ENCODE measurements around the gene MYT1.

MYT1 gene

DNA sequence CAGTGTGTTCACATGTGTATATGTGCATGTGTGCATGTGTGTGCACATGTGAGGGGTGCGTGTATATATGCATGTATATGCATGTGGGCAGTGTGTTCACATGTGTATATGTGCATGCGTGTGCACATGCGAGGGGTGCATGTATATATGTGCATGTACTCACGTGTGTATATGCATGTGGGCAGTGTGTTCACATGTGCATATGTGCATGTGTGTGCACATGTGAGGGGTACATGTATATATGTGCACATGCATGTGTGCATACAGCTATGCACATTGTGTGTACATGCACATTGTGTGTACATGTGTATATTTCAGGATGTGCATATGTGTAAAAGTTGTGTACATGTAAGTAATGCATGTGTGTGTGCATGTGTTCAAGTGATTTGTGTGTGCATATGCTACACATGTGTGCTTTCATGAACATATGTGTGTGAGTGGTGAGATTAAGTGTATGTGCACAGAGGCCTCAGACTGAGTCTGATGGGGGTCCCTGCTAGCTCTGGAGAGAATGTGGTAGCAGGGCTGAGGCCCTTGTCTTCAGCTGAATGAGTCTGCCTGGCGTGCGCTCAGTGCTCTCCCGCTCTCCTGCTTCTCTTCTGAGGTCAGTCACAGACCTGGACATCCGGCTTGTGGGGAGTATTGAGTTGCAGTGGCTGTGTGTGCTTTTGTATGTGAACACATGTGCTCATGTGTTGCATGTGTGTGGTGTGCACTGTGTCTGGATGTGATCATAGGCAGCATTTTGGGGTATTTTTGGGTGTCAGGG, 19.9 kb upstream of the MYT1 start:
- ChIA-PET POLR2A (no interaction called here), CTCF (no interaction called here)
- TF ChIP-seq, protein P1, sequence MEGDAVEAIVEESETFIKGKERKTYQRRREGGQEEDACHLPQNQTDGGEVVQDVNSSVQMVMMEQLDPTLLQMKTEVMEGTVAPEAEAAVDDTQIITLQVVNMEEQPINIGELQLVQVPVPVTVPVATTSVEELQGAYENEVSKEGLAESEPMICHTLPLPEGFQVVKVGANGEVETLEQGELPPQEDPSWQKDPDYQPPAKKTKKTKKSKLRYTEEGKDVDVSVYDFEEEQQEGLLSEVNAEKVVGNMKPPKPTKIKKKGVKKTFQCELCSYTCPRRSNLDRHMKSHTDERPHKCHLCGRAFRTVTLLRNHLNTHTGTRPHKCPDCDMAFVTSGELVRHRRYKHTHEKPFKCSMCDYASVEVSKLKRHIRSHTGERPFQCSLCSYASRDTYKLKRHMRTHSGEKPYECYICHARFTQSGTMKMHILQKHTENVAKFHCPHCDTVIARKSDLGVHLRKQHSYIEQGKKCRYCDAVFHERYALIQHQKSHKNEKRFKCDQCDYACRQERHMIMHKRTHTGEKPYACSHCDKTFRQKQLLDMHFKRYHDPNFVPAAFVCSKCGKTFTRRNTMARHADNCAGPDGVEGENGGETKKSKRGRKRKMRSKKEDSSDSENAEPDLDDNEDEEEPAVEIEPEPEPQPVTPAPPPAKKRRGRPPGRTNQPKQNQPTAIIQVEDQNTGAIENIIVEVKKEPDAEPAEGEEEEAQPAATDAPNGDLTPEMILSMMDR (IDR thresholded peaks at IDR 0.05; ENCODE audit: insufficient read depth, low read length, missing control alignments), result no peak
- DNase-seq (ENCODE audit: low read depth, low spot score), result no peak
- H3K4me3 ChIP-seq (ENCODE audit: low read depth, low read length), result no peak overlapping the region

DNA sequence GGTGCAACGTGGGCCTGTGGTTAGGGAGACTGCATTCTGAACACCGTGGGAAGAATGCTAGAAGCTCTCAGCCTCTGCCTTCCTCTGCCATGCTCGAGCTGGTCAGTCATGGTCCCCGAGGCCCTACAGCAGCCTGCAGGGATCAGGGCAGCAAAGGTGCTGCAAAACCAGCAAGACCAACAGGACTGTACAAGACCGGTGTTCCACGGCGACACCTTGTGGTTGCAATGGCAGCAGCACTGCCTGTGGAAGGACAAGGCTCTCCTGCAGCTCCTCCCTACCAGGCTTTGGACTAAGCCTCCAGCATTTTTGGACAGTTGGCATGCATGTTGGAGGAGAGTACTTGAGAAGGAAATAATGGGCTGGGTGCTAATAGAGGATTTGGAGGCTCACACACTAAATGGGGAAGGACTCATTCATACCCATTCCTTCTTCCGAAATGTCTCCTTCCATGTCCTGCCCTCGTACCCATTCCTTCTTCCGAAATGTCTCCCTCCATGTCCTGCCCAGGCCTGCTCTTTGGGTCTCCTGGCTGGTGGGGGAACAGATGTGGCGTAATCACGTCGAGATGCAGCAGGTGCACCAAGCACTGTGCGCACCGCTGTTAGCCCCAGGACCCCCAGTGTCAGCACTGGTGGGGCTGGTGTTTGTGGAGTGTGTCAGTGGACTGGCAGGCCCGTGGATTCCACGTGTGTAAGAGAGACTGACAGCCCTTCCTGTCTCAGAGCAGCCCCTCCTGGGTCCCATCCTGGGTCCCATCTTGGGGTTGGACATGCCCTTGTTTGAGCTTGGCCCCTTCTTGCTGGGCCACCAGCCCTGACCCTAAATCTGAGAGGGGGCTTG, 18.6 kb upstream of the MYT1 start:
- TF ChIP-seq, protein P1 (IDR thresholded peaks at IDR 0.05; ENCODE audit: insufficient read depth, low read length, missing control alignments), result no peak
- no peak for DNase-seq (ENCODE audit: low read depth, low spot score)
- no peak overlapping the region for H3K4me3 ChIP-seq (ENCODE audit: low read depth, low read length)
- ChIA-PET CTCF (no interaction called here), POLR2A (no interaction called here)

DNA sequence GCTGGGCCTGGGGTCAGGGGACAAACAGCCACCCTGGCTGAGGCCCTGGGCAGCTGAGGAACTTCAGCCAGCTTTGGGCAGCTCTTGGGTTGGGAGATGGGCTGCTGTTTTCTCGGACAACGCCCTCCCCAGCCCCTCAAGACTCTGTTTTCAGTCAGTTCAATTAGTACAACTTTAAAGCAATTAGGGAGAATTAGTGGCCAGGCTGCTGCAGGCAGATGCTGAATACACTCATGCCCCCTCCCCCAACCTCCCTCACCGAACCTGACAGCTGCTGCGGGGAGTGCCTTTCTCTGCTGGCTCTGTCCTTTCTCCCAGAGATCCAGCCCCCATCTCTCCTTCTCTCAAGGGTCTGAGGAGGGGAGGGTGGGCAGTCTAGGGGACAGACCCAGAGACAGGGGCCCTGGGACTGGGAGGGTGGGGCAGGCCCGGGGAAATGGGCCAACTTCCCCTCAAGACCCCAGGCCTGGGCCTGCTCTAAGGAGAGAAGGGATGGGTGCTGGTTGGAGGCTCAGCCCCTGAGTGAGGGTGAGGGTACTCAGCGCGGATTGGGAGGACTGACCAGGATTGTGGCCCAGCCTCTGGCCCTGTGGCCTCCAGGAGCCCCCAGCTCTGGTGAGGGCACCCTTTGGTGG, 17.8 kb upstream of the MYT1 start:
- H3K4me3 ChIP-seq (ENCODE audit: low read depth, low read length), result no peak overlapping the region
- ChIA-PET POLR2A (no interaction called here), CTCF (no interaction called here)
- DNase-seq (ENCODE audit: low read depth, low spot score), result no peak
- TF ChIP-seq, protein P1 (IDR thresholded peaks at IDR 0.05; ENCODE audit: insufficient read depth, low read length, missing control alignments), result no peak

DNA sequence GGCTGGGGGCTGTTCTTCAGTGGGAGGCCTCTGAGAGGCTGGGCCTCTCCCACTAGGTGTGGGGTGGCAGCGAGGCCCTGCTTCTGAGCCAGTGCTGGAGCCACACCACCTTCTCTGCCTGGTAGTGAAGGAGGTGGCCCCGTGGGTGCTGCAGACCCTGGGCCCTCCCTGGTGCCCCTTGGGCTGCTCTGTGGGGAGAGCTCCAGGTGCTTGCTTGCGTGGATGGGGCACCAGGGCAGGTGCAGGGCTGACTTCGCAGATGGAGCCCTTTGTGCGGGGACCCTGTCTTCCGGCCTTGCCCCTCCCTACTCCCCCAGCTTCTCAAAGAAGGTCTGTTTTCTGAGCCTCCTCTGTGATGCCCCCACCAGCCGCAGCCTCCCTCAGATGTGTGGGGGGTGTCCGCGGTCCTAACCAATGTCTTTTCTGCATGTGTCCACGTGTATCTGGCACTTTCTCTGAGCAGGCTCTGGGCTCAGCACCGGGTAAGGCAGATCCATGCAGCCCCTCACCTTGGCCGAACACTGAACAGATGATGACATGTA, 17.2 kb upstream of the MYT1 start:
- ChIA-PET POLR2A (no interaction called here), CTCF (no interaction called here)
- H3K4me3 ChIP-seq (ENCODE audit: low read depth, low read length), result no peak overlapping the region
- TF ChIP-seq, protein P1 (IDR thresholded peaks at IDR 0.05; ENCODE audit: insufficient read depth, low read length, missing control alignments), result no peak
- DNase-seq (ENCODE audit: low read depth, low spot score), result no peak

DNA sequence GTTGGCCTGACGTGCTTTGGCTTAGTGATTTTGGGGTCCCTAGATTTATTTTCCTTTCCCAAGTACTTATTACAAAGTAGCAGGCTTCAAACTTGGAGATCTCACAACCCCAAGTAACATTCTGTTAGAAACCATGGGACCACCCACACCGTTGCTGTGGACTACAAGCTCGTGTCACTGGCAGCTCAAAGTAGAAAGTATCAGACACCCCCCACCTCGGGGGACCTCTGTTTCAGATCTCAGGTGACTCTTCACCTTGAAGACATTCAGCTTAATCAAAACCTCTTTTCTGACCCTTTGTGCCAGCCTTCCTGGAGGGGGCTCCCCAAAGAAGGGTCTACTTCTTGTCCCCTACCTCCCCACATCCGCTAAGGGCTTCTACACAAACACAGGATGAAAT, 15.7 kb upstream of the MYT1 start:
- ChIA-PET POLR2A (no interaction called here), CTCF (interaction anchor here (1.3 kb wide), 1 partner anchor 28 kb away, joined by 4 read pairs; no protein-coding TSS in a partner anchor)
- DNase-seq (ENCODE audit: low read depth, low spot score), result no peak

More for the DNA sequence above, 15.7 kb upstream of the MYT1 start:
- TF ChIP-seq, protein P1 (IDR thresholded peaks at IDR 0.05; ENCODE audit: insufficient read depth, low read length, missing control alignments), result no peak
- H3K4me3 ChIP-seq (ENCODE audit: low read depth, low read length), result no peak overlapping the region

Measured in AG04449 (cell line).